ENCODE results near the gene DYNC1I1. TPM values are rescaled to one million over a fixed set of nuclear protein-coding genes. Genes with fewer than 3 reads are reported as not detected.

Gene DYNC1I1
- total RNA-seq, 1 donor from 2014 or later: 2.3 TPM

- DNase-seq (no peak), ATAC-seq (no peak)
- no peak overlapping the region for H3K4me3 ChIP-seq
- no peak for TF ChIP-seq CTCF (IDR thresholded peaks at IDR 0.05)
- H3K27ac ChIP-seq: no peak overlapping the region
- no peaks in the 10 kb centered on the region for H3K9me3 ChIP-seq
- no peaks in the 10 kb centered on the region for H3K4me1 ChIP-seq
- H3K36me3 ChIP-seq: no peaks in the 10 kb centered on the region
- intact Hi-C loops (cut with DNase I): no loop called here
- H3K27me3 ChIP-seq: no peaks in the 10 kb centered on the region
Observed at GRCh38 chr7:96052289-96052688, 279.9 kb downstream of the DYNC1I1 start.

GRCh38 chr7:96052860-96053470 is 280.6 kb downstream of the DYNC1I1 start:
- TF ChIP-seq CTCF (IDR thresholded peaks at IDR 0.05): no peak

GRCh38 chr7:96055717-96056116 is 283.4 kb downstream of the DYNC1I1 start:
- Histone ChIP-seq H3K36me3 (no peaks in the 10 kb centered on the region), H3K27ac (no peak overlapping the region), H3K27me3 (no peaks in the 10 kb centered on the region), H3K4me3 (no peak overlapping the region), H3K9me3 (no peaks in the 10 kb centered on the region), H3K4me1 (no peaks in the 10 kb centered on the region)
- no peak for TF ChIP-seq CTCF (IDR thresholded peaks at IDR 0.05)
- ATAC-seq (no peak), DNase-seq (no peak)
- intact Hi-C loops (cut with DNase I): no loop called here

More at GRCh38 chr7:96052860-96053470, 280.6 kb downstream of the DYNC1I1 start:
- intact Hi-C loops (cut with DNase I): no loop called here
- Histone ChIP-seq H3K4me1 (no peaks in the 10 kb centered on the region), H3K9me3 (no peaks in the 10 kb centered on the region), H3K27ac (no peak overlapping the region), H3K36me3 (no peaks in the 10 kb centered on the region), H3K27me3 (no peaks in the 10 kb centered on the region), H3K4me3 (no peak overlapping the region)
- DNase-seq: no peak
- no peak for ATAC-seq

- TF ChIP-seq CTCF (IDR thresholded peaks at IDR 0.05): no peak
- ATAC-seq: no peak
- H3K36me3 ChIP-seq: no peaks in the 10 kb centered on the region
- no peaks in the 10 kb centered on the region for H3K9me3 ChIP-seq
- no peaks in the 10 kb centered on the region for H3K27me3 ChIP-seq
- H3K27ac ChIP-seq: no peak overlapping the region
- no peak overlapping the region for H3K4me3 ChIP-seq
- DNase-seq: no peak
- intact Hi-C loops (cut with DNase I): no loop called here
- no peaks in the 10 kb centered on the region for H3K4me1 ChIP-seq
Observed at GRCh38 chr7:96059075-96059474, 286.7 kb downstream of the DYNC1I1 start.

GRCh38 chr7:96061009-96061408 is 288.7 kb downstream of the DYNC1I1 start:
- Histone ChIP-seq H3K4me1 (no peaks in the 10 kb centered on the region), H3K4me3 (no peak overlapping the region), H3K9me3 (no peaks in the 10 kb centered on the region), H3K27ac (no peak overlapping the region), H3K36me3 (no peaks in the 10 kb centered on the region), H3K27me3 (no peaks in the 10 kb centered on the region)
- no peak for TF ChIP-seq CTCF (IDR thresholded peaks at IDR 0.05)
- intact Hi-C loops (cut with DNase I): no loop called here
- ATAC-seq (no peak), DNase-seq (no peak)

GRCh38 chr7:96061844-96062243 is 289.5 kb downstream of the DYNC1I1 start:
- ATAC-seq (no peak), DNase-seq (no peak)
- Histone ChIP-seq H3K9me3 (no peaks in the 10 kb centered on the region), H3K27ac (no peak overlapping the region), H3K36me3 (no peaks in the 10 kb centered on the region), H3K4me1 (no peaks in the 10 kb centered on the region), H3K4me3 (no peak overlapping the region), H3K27me3 (no peaks in the 10 kb centered on the region)
- no peak for TF ChIP-seq CTCF (IDR thresholded peaks at IDR 0.05)
- intact Hi-C loops (cut with DNase I): no loop called here
